ENCODE results near the gene GRB14.
"Not testable (repeated sequence)": the region's sequence is repeated elsewhere in the genome, so short reads cannot be mapped to it uniquely, and the experiment has no call there.

Gene GRB14

DNA sequence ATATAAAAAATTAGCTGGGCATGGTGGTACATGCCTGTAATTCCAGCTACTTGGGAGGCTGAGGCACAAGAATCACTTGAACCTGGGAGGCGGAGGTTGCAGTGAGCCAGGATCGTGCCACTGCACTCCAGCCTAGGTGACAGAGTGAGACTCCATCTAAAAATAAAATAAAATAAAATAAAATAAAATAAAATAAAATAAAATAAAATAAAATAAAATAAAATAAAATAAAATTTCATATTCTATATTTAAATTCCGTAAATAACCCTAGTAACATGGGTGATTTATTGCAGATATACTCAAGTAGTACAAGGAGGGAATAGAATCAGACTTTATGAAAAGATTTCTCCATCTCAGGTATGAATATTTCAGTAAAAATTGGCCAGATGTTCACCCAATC lies 71.6 kb downstream of the GRB14 start:
- DNase-seq, result not testable (repeated sequence)

DNA sequence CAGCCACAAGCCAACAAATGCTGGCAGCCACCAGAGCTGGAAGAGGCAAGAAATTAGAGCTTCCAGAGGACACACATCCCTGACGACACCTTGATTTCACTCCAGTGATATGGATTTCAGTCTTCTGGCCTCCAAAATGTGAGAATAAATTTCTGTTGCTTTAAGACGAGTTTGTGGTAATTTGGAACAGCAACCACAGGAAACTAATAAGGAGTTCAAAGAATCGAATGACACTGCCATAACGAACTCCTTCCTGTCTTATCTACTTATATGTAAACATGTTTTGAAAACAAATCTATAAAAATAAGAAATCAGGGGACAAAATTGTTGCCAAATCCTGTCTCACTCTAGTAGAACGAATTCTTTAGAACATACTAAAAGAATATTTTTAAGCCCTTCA lies 75.8 kb downstream of the GRB14 start:
- DNase-seq, result no peak

GRCh38 chr2:164542581-164543021 lies 78.7 kb downstream of the GRB14 start:
- no peak for DNase-seq

GRCh38 chr2:164538240-164538866 lies 82.9 kb downstream of the GRB14 start:
- no peak for DNase-seq

DNA sequence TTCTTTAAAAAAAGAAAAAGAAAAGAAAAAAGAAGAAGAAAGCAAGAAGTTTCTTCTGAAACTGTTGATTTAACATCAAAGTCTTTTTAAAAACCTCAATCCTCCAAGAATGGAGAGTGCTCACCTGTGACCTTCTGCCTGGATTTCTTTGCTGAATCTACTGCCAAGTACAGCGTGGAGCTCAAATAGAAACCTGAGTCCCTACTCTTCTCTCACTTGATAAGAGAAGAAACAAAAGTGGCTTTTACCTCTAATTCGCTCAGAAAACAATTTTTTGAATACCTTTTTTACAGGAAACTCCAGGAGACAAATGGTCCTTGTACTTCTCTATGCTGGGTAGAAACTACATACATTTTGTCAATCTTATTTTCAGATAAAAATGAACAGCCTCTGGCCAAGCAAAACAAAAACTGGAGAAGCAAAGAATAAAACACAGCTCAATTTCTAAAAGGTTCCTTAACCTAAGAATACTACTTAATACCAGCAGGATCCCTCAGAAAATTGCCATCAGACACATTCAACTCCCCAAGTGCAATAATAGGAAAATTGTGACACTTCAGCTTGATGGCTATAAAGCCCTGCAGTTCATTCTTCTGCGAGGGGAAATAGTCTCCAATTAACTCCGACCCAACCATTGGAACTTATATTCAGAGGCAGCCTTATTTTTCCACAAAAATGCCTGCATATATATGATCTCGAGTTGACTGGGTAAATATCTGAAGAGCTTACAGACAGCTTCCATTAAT lies 85.8 kb downstream of the GRB14 start:
- no peak for DNase-seq

DNA sequence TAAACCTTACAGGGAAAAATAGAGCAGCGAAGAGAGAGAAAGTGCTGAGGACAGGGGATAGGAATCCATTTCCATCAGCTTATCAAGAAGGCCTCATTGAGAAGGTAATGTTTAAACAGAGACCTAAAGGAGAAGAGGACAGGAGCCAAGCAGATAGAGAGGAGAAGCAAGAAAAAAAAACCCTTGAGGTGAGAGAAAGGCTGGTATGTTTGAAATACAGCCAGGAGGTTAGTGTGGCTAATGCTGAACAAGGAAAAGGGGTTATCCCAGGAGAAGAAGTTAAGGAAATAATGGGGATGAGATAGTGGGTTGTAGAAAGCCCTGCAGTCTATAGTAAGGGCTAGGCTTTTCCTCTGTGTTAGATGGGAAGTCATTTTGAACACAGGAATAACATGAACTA lies 90.8 kb downstream of the GRB14 start:
- DNase-seq, result no peak

DNA sequence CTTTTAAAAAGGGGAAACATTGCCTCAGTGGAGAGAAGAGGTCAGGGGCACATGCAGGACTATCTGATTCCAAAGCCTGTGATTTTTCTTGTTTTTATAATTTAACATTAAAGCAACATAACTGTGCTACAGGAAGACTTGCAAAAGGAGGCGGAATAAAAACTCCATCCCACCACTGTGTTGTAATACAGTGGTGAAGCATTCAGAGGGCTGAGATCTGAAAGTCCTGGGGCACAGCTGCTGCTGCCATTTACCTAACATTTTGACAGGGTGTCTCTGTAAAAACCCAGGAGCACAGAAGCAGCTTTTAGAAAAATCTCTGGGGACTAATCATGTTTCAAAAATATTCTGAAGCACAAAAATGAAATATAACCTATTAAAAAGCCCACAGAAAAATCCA lies 97.6 kb downstream of the GRB14 start:
- DNase-seq, result no peak

- no peak for DNase-seq
Measured at GRCh38 chr2:164523009-164523408, 98.3 kb downstream of the GRB14 start.

DNA sequence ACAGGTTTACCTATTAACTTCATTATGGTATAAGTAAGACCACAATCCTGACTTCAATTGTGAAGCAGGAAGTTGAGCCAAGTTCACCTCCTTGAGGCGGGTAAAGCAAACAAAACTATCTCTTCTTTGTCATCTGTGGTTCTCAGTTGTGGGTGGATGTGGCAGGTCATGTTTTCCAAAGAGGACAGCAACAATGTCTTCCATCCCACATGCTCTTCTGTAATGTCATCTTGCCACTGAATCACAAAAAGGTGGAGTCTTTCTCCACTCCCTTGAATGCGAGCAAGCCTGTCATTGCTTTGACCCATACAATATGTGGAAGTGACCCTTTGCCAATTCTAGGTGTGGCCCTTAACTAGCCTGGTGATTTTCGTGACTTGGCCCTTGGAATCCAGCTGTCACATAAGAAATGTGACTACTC lies 98.7 kb downstream of the GRB14 start:
- DNase-seq, result no peak

DNA sequence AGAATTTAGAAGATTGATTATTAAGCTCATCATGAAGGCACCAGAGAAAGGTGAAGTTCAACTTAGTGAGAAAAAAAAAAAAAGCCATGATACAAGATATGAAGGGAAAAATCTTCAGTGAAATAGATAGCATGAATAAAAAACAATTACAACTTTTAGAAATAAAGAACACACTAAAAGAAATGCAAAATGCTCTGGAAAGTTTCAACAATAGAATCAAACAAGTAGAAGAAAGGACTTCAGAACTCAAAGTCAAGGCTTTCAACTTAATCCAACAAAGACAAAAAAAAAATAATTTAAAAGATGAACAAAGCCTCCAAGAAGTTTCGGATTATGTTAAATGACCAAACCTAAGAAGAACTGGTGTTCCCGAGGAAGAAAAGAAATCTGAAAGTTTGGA lies 105.5 kb downstream of the GRB14 start:
- DNase-seq, result no peak

GRCh38 chr2:164515030-164515429 lies 106.3 kb downstream of the GRB14 start:
- no peak for DNase-seq

DNA sequence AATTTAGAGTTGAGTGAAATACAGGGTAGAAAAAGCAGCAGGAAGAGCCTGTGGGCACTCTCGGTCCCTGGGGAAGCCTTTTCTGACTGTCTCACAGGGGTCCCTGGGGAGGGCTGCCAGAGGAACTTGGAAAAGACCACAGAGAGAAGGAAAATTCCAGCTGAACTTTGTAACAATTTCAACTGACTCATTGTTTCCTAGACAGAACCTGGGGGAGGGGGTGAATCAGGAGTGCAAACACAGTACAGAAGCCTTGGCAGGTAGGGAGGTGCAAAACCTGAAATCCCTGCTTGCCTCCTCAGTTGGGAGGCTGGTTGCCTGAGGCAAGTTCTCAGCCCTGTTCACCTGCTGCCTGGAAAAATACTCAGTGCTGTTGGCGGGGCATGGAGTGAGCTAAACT lies 106.8 kb downstream of the GRB14 start:
- DNase-seq, result no peak

GRCh38 chr2:164512871-164513270 lies 108.4 kb downstream of the GRB14 start:
- no peak for DNase-seq

GRCh38 chr2:164511738-164512137 lies 109.5 kb downstream of the GRB14 start:
- no peak for DNase-seq

DNA sequence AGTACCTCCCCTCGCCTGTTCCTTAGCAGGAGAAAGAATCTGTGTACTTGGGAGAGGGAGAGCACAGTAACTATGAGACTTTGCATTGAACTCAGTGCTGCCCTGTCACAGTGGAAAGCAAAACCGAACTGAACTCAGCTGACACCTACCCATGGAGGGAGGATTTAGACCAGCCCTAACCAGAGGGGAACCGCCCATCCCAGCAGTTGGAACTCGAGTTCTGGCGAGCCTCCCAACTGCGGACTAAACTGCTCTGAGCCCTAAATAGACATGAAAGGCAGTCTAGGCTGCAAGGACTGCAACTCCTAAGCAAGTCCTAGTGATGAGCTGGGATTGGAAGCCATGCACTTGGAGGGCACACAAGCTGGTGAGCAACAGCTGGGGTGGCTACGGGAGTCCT lies 110.4 kb downstream of the GRB14 start:
- no peak for DNase-seq

DNA sequence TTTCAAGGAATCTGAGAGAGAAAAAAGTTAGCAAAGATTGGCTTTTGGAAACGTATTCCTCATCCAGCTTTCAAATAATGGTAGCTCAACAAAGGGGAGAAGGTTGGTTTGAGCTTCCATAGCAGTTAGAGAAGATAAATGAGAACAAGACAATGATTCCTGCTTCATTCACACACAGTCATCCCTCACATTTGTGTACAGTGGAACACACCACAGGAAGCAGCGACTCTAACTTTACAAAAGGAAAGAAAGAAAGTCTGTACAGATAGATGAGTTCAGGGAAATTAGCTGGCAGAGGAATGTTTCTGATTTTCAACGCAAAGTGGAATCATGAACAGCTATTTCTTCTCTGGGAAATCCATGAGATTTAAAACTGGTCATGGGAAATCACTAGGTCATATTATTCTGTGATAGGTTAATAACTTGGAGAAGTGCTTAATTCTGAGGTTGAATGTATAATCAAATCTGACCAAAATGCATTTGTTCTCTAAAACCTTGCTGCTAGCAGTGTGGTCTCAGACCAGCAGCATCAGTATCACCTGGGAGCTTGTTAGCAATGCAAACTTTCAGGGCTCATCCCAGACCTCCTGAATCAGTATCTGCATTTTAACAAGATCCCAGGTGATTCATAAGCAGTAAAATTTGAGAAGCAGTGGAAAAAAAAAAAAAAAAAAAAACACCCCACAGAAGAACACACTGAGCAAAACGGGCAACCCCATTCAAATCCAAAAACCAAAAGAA lies 112.0 kb downstream of the GRB14 start:
- DNase-seq, result no peak

GRCh38 chr2:164504253-164504652 lies 117.0 kb downstream of the GRB14 start:
- DNase-seq, result no peak

DNA sequence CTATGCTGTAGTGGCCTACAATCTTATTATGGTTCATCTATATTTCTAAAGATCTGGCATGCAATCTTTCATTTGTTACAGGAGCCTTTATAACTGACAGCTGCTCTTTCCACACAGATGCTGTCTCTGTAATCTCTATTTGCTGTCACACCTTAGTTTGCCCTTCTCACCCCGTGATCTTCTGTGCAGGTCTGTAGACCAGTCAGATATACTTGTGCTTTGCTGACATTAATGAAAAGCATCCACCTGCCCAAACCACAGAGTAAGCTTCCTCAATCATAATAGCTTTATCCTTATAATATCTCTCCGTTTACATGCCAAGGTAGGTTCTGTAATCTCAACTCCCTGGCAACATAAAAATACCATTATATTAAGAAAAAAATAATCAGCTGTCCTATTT lies 122.4 kb downstream of the GRB14 start:
- DNase-seq, result no peak

GRCh38 chr2:164496881-164497280 lies 124.4 kb downstream of the GRB14 start:
- DNase-seq, result no peak

GRCh38 chr2:164496421-164496820 lies 124.9 kb downstream of the GRB14 start:
- DNase-seq, result no peak

DNA sequence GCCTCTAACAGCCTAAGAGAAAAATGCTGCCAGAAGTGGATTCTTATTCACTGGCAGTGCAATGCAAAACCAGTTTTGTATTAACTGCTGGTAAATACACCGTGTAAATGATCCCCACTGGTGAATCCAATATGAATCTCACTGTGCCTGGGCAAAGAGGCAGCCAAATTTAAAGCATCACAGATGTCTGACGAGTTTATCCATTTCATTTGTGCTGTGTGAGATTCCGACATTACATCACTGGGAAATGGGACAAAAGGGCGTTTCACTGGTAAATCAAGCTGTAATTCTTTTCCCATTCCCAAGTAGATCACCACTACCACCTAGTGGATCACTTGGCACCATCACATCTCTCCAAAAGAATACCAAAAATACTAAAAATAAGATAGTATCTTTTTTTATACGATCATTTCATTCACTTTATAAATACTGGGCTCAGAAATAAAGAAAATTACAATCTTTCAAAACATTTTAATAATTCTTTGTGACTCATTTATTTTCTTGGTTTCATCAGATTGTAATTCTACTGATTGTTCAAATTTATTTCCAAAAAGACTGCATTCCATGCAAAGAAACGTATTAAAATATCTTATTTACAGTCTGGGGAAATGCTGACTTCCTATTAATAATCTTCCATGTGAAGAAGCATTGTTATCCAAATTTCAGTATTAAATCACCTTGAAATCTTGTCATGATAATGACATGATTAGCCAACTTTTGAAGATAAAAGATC lies 125.6 kb downstream of the GRB14 start:
- DNase-seq, result no peak

DNA sequence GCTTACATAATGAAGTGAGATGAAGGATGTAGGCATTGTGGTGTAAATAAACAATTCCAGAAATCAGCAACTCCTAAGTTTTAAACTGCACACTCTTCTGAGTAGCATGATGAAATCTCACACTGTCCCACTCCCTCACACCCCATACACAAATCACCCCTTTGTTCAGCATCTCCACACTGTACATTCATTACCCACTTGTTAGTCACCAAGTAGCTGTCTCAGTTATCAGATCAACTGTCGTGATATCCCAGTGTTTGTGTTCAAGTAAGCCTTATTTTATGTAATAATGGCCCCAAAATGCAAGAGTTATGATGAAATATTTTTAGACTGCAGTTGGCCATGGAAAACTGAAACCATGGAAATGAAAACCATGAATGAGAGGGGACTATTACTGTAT lies 135.7 kb downstream of the GRB14 start:
- no peak for DNase-seq

GRCh38 chr2:164479460-164479859 lies 141.8 kb downstream of the GRB14 start:
- no peak for DNase-seq
